Kidney epithelial cell (primary cell): ENCODE results near the gene MED29. TPM values are rescaled to one million over a fixed set of nuclear protein-coding genes. Genes with fewer than 3 reads are reported as not detected.

Experiments used
- DNase-seq: peaks from one replicate; pipeline ENCODE4 v3.0.0-alpha.2; 2010; ENCODE audit warnings: low read depth
- H3K27me3 ChIP-seq: 2 replicates; pipeline ENCODE4 v1.6.0; 2011; ENCODE audit warnings: low read length; ENCODE audit not compliant: control insufficient read depth, insufficient read depth
- H3K36me3 ChIP-seq: 2 replicates; pipeline ENCODE4 v1.5.1; 2011; ENCODE audit warnings: low read length; ENCODE audit not compliant: control insufficient read depth, insufficient read depth
- H3K4me3 ChIP-seq: 2 replicates; pipeline ENCODE4 v1.5.1; 2011; ENCODE audit warnings: low read depth, mild to moderate bottlenecking, control low read depth, low read length
- CTCF ChIP-seq: IDR thresholded peaks from 2 replicates; pipeline ENCODE4 v1.5.1; 2011; ENCODE audit warnings: mild to moderate bottlenecking, moderate library complexity, low read length, control low read depth, inconsistent platforms; ENCODE audit not compliant: insufficient read depth, poor library complexity, severe bottlenecking
- total RNA-seq: library from RNA; depleted of rRNA; stranded (reverse); fragments of >200 nt; gene quantifications from 2 replicates; pipeline ENCODE4 v1.2.3, GENCODE V29; 2015

The MED29 gene
- total RNA-seq, 1 donor from 2014 or later = 22.8 TPM

GRCh38 chr19:39411832-39412099 is 20.6 kb downstream of the MED29 start:
- peak overlapping the region; percentile 11 for H3K4me3 ChIP-seq
- H3K36me3 ChIP-seq = peaks cover 1% of the 10 kb centered on the region
- no peaks in the 10 kb centered on the region for H3K27me3 ChIP-seq
- DNase-seq = no peak
- TF ChIP-seq CTCF = peak; percentile 86

GRCh38 chr19:39412100-39412866 is 21.1 kb downstream of the MED29 start, which contains the start of gene PLEKHG2:
Gene PLEKHG2, plus strand, starts transcription at chr19:39412669. Its CDS starts 1,418 bp downstream, at chr19:39414087.
- H3K27me3 ChIP-seq = no peaks in the 10 kb centered on the region
- peaks cover 1% of the 10 kb centered on the region for H3K36me3 ChIP-seq
- peak; percentile 98 for DNase-seq
- TF ChIP-seq CTCF = peak; percentile 90
- H3K4me3 ChIP-seq = peak within 1 kb of the TSS; percentile 96

DNA sequence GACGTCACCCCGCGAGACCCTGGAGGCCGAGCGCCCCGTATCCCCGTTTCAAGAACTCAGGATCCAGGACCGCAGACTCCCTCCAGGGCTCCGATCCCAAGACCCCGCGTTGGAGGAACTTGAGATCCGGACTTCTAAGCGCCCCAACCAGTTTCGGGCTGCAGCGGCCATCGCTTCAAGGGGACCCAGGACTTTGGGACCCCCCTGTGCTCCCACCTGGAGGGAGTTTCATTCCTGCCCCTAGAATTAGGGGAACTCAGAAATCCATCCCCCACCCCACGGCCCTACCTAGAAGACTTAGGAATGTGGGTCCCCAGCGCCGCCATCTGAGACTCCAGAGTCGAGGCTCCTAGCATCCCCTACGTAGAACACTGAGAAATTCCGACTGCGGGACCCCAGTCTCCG is 21.7 kb downstream of the MED29 start:
- H3K4me3 ChIP-seq = peak overlapping the region; percentile 96
- no peaks in the 10 kb centered on the region for H3K27me3 ChIP-seq
- H3K36me3 ChIP-seq = peaks cover 2% of the 10 kb centered on the region
- TF ChIP-seq CTCF = no peak
- DNase-seq = no peak

- H3K36me3 ChIP-seq = peaks cover 1% of the 10 kb centered on the region
- no peak for DNase-seq
- H3K4me3 ChIP-seq = peak overlapping the region; percentile 96
- no peak for TF ChIP-seq CTCF
- H3K27me3 ChIP-seq = no peaks in the 10 kb centered on the region
Observed at GRCh38 chr19:39413272-39413910, 22.2 kb downstream of the MED29 start.

- TF ChIP-seq CTCF = peak; percentile 7
- DNase-seq = no peak
- Histone ChIP-seq H3K4me3 (peak overlapping the region; percentile 96), H3K36me3 (peaks cover 5% of the 10 kb centered on the region), H3K27me3 (no peaks in the 10 kb centered on the region)
Observed at GRCh38 chr19:39413911-39414608, 22.9 kb downstream of the MED29 start.
